B cell (primary cell): ENCODE measurements around the gene PLXNA3.

Experiments used
- CTCF ChIP-seq: fragments of 200-600 bp; IDR thresholded peaks from one replicate; pipeline ENCODE4 v1.8.0; 2022; ENCODE audit warnings: antibody characterized with exemption, mild to moderate bottlenecking
- EZH2 ChIP-seq: IDR thresholded peaks from 2 replicates; pipeline ENCODE4 v1.6.1; 2012; ENCODE audit warnings: borderline replicate concordance, low read depth, mild to moderate bottlenecking, moderate library complexity, low read length; ENCODE audit not compliant: insufficient read depth, poor library complexity, severe bottlenecking

GRCh38 chrX:154490414-154491083, 32.5 kb downstream of the PLXNA3 start, which contains the start of gene SLC10A3:
- TF ChIP-seq CTCF (no peak), EZH2 (no peak)
